GM19099 (cell line): Measurements from ENCODE around the gene MCRIP2.

Experiments
- POLR2A ChIP-seq: IDR thresholded peaks from 3 replicates; pipeline ENCODE4 v1.6.1; 2011; ENCODE audit warnings: low read depth; ENCODE audit not compliant: insufficient read length; ENCODE audit errors: extremely low read depth

Gene MCRIP2

GRCh38 chr16:626787-627453 lies 14.7 kb upstream of the MCRIP2 start:
- TF ChIP-seq POLR2A = no peak

- no peak for TF ChIP-seq POLR2A
Observed at GRCh38 chr16:627454-628239, 14.0 kb upstream of the MCRIP2 start.

GRCh38 chr16:628321-629061 lies 13.1 kb upstream of the MCRIP2 start:
- TF ChIP-seq POLR2A = no peak

- TF ChIP-seq POLR2A = no peak
Observed at GRCh38 chr16:629185-629832, 12.3 kb upstream of the MCRIP2 start.

GRCh38 chr16:629833-630248 lies 11.8 kb upstream of the MCRIP2 start:
- no peak for TF ChIP-seq POLR2A

GRCh38 chr16:630249-630814 lies 11.3 kb upstream of the MCRIP2 start:
- no peak for TF ChIP-seq POLR2A

GRCh38 chr16:630815-631405 lies 10.7 kb upstream of the MCRIP2 start, which contains the start of gene WFIKKN1:
Gene WFIKKN1 (plus strand): TSS chr16:630985. CDS start chr16:631254, 269 bp downstream.
- TF ChIP-seq POLR2A = no peak

- TF ChIP-seq POLR2A = no peak
Observed at GRCh38 chr16:631808-632358, 9.7 kb upstream of the MCRIP2 start.

- TF ChIP-seq POLR2A = no peak
Observed at GRCh38 chr16:632486-633335, 8.9 kb upstream of the MCRIP2 start.

GRCh38 chr16:633336-634050 lies 8.1 kb upstream of the MCRIP2 start:
- TF ChIP-seq POLR2A = no peak

- TF ChIP-seq POLR2A = no peak
Observed at GRCh38 chr16:634051-634670, 7.5 kb upstream of the MCRIP2 start.

GRCh38 chr16:634996-635395 lies 6.6 kb upstream of the MCRIP2 start:
- TF ChIP-seq POLR2A = no peak
